ENCODE data around the gene SLPI. TPM values are rescaled to one million over a fixed set of nuclear protein-coding genes. Genes with fewer than 3 reads are reported as not detected.

SLPI gene
- total RNA-seq, 3 donors from 2014 or later, result 30.6 to 310 (median 248) TPM

DNA sequence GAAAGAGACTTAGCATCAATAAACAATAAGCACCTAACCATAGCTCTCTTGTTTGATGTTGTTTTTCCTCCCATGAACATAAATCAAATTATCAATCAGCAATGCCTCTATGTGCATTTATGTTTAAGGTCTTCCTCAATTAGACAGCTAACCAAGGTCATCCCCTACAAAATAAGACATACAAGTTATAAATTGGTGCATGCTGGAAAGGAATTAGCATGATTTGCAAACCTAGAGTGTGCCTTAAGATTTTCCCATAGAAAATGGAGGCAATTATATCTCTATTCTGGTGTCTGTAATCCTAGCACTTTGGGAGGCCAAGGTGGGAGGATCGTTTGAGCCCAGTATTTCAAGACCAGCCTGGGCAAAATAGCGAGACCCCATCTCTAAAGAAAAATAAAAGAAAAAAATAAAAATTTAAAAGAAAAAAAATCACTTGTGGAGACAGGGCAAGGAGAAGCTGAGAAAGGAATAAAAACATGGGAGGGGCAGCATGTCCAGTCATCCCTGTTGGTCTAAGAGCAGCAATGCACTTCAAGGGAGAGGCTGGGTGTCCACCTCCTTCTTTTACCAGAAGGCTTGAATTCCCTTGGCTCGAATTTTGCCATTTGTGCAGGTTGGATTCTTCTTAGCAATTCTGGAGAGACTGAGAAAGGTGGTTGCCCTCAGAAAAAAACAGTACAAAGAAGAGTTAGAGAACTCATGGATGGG is 9.3 kb upstream of the SLPI start:
- Histone ChIP-seq H3K36me3 (no peaks in the 10 kb centered on the region), H3K27ac (no peak overlapping the region), H3K9me3 (no peaks in the 10 kb centered on the region), H3K4me1 (no peaks in the 10 kb centered on the region), H3K27me3 (no peaks in the 10 kb centered on the region), H3K4me3 (no peak overlapping the region)
- DNase-seq (ENCODE audit: low spot score in 2 of 2), result no peak
- no peak for TF ChIP-seq POLR2A (IDR thresholded peaks at IDR 0.05)
- no peak for TF ChIP-seq POLR2AphosphoS5 (IDR thresholded peaks at IDR 0.05)
- TF ChIP-seq CTCF (IDR thresholded peaks at IDR 0.05), result no peak
- intact Hi-C loops (cut with DNase I; ENCODE audit: low total_unique reads), result no loop called here

DNA sequence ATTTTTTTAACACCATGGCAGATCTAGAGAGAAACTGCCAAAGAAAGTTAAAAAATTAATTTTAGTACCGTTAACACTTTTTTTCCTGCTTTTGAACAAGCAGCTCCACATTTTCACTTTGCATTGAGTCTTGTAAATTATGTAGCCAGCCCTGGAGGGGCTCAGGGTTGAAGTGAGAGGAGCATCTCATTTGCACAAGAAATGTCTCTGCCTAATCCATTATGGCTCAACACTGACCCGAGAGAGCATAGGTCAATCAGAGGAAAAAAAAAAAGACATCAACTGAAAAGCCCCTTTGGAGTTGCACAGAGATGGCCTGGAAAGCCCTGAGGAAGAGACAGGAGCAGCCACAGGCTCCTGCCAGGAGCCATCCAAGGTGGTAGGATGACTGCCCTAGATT is 4.3 kb upstream of the SLPI start:
- Histone ChIP-seq H3K9me3 (no peaks in the 10 kb centered on the region), H3K27me3 (no peaks in the 10 kb centered on the region), H3K27ac (no peak overlapping the region), H3K36me3 (no peaks in the 10 kb centered on the region), H3K4me1 (peaks cover 5% of the 10 kb centered on the region in 2 donors), H3K4me3 (no peak overlapping the region)
- TF ChIP-seq CTCF (IDR thresholded peaks at IDR 0.05), result no peak
- TF ChIP-seq POLR2AphosphoS5 (IDR thresholded peaks at IDR 0.05), result no peak
- no peak for TF ChIP-seq POLR2A (IDR thresholded peaks at IDR 0.05)
- no peak for DNase-seq (ENCODE audit: low spot score in 2 of 2)
- intact Hi-C loops (cut with DNase I; ENCODE audit: low total_unique reads), result no loop called here

DNA sequence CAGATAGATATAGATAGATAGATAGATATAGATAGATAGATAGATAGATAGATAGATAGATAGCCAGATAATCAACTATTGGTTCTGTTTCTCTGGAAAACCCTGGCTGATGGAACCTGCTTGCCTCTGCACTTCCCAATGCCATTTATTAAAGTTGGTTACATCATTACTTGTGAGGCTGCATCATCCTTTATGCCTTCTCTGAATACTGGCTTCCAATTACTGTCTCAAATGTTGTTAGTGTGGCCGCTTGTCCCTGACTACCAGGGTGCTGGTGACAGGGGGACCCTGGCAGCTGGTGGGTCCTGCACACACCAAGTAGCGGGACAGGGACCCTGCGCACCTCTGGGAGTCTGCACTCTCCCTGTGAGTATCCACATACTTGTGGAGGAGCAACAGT is 3.9 kb upstream of the SLPI start:
- intact Hi-C loops (cut with DNase I; ENCODE audit: low total_unique reads), result no loop called here
- Histone ChIP-seq H3K4me1 (peaks cover 5% of the 10 kb centered on the region in 2 donors), H3K9me3 (no peaks in the 10 kb centered on the region), H3K36me3 (no peaks in the 10 kb centered on the region), H3K27ac (no peak overlapping the region), H3K27me3 (no peaks in the 10 kb centered on the region), H3K4me3 (no peak overlapping the region)
- DNase-seq (ENCODE audit: low spot score in 2 of 2), result no peak
- TF ChIP-seq POLR2AphosphoS5 (IDR thresholded peaks at IDR 0.05) (no peak), POLR2A (IDR thresholded peaks at IDR 0.05) (no peak), CTCF (IDR thresholded peaks at IDR 0.05) (no peak)

- Histone ChIP-seq H3K27me3 (no peaks in the 10 kb centered on the region), H3K4me1 (peaks cover 5% of the 10 kb centered on the region in 2 donors), H3K36me3 (no peaks in the 10 kb centered on the region), H3K9me3 (no peaks in the 10 kb centered on the region), H3K4me3 (no peak overlapping the region), H3K27ac (no peak overlapping the region)
- intact Hi-C loops (cut with DNase I; ENCODE audit: low total_unique reads), result no loop called here
- TF ChIP-seq CTCF (IDR thresholded peaks at IDR 0.05) (no peak), POLR2AphosphoS5 (IDR thresholded peaks at IDR 0.05) (no peak), POLR2A (IDR thresholded peaks at IDR 0.05) (no peak)
- DNase-seq (ENCODE audit: low spot score in 2 of 2), result no peak
These were observed 3.3 kb upstream of the SLPI start for GRCh38 chr20:45257711-45258110.

GRCh38 chr20:45257161-45257560 is 2.8 kb upstream of the SLPI start:
- no peak for TF ChIP-seq POLR2A (IDR thresholded peaks at IDR 0.05)
- TF ChIP-seq POLR2AphosphoS5 (IDR thresholded peaks at IDR 0.05), result no peak
- TF ChIP-seq CTCF (IDR thresholded peaks at IDR 0.05), result no peak
- H3K36me3 ChIP-seq, result no peaks in the 10 kb centered on the region

More at GRCh38 chr20:45257161-45257560, 2.8 kb upstream of the SLPI start:
- peaks cover 5% of the 10 kb centered on the region in 2 donors for H3K4me1 ChIP-seq
- no peak for DNase-seq (ENCODE audit: low spot score in 2 of 2)
- H3K27me3 ChIP-seq, result no peaks in the 10 kb centered on the region
- H3K9me3 ChIP-seq, result no peaks in the 10 kb centered on the region
- no peak overlapping the region for H3K4me3 ChIP-seq
- H3K27ac ChIP-seq, result no peak overlapping the region
- intact Hi-C loops (cut with DNase I; ENCODE audit: low total_unique reads), result no loop called here
